ENCODE data around the gene RTEL1. TPM values are rescaled to one million over a fixed set of nuclear protein-coding genes. Genes with fewer than 3 reads are reported as not detected.

RTEL1 gene
- total RNA-seq, 3 donors from 2014 or later (not counting 1 experiment from before 2014, with no cell fraction given): 36.3 to 52.0 (median 40.4) TPM

DNA sequence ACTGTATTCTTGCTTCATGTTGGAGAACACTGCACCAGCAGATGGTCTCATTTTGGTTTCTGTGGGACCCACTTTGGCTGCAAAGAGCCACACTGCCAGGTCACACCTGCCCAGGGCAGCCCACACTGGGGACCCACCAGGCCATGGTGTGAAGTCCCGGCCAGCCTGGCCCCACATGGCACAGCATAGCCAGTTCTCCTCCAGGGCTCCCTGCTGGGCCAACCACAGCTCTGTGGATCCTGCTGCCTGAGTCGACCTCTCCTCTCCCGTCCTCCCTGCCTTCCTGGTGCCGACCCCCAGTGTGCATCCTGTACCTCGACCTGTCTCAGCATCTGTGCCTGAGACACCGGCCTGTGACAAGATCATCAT is 46.6 kb downstream of the RTEL1 start:
- TF ChIP-seq, protein P1, sequence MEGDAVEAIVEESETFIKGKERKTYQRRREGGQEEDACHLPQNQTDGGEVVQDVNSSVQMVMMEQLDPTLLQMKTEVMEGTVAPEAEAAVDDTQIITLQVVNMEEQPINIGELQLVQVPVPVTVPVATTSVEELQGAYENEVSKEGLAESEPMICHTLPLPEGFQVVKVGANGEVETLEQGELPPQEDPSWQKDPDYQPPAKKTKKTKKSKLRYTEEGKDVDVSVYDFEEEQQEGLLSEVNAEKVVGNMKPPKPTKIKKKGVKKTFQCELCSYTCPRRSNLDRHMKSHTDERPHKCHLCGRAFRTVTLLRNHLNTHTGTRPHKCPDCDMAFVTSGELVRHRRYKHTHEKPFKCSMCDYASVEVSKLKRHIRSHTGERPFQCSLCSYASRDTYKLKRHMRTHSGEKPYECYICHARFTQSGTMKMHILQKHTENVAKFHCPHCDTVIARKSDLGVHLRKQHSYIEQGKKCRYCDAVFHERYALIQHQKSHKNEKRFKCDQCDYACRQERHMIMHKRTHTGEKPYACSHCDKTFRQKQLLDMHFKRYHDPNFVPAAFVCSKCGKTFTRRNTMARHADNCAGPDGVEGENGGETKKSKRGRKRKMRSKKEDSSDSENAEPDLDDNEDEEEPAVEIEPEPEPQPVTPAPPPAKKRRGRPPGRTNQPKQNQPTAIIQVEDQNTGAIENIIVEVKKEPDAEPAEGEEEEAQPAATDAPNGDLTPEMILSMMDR (IDR thresholded peaks at IDR 0.05): no peak
- H3K27me3 Mint-ChIP-seq (ENCODE audit: low read depth in 2 of 2): no peaks in the 10 kb centered on the region
- H3K27ac Mint-ChIP-seq: peak overlapping the region in 1 of 2 donors; percentile 35
- Histone ChIP-seq H3K9me3 (ENCODE audit: control insufficient read depth, insufficient read depth, low read length) (no peaks in the 10 kb centered on the region), H3K4me1 (ENCODE audit: control insufficient read depth, insufficient read depth, low read length) (peaks cover 42% of the 10 kb centered on the region), H3K27me3 (ENCODE audit: control insufficient read depth, insufficient read depth, low read length) (no peaks in the 10 kb centered on the region), H3K36me3 (ENCODE audit: control insufficient read depth, insufficient read depth, low read length) (peaks cover 24% of the 10 kb centered on the region), H3K4me3 (ENCODE audit: low read length) (no peak overlapping the region), H3K27ac (ENCODE audit: low read length) (no peak overlapping the region)
- H3K4me1 Mint-ChIP-seq: peaks cover 19 to 31% of the 10 kb centered on the region in 2 donors
- H3K9me3 Mint-ChIP-seq: no peaks in the 10 kb centered on the region
- ATAC-seq: no peak
- 90% methylated on average over 6 of the region's 6 CpGs for WGBS (ENCODE audit: insufficient coverage)
- DNase-seq: no peak
- H3K4me3 Mint-ChIP-seq: no peak overlapping the region
- intact Hi-C loops (cut with micrococcal nuclease): loop anchor here (5.0 kb wide), 1 partner anchor 38 kb away; no protein-coding TSS in a partner anchor
- no peaks in the 10 kb centered on the region for H3K36me3 Mint-ChIP-seq

GRCh38 chr20:63705232-63706026 is 47.3 kb downstream of the RTEL1 start:
- H3K9me3 Mint-ChIP-seq: no peaks in the 10 kb centered on the region
- H3K27me3 Mint-ChIP-seq (ENCODE audit: low read depth in 2 of 2): no peaks in the 10 kb centered on the region
- H3K4me3 ChIP-seq (ENCODE audit: low read length): no peak overlapping the region
- DNase-seq (no peak), ATAC-seq (no peak)
- intact Hi-C loops (cut with micrococcal nuclease): loop anchor here (5.0 kb wide), 1 partner anchor 37 kb away; no protein-coding TSS in a partner anchor
- peak overlapping the region; percentile 45 for H3K4me3 Mint-ChIP-seq
- 97% methylated on average over 8 of the region's 8 CpGs for WGBS (ENCODE audit: insufficient coverage)
- TF ChIP-seq, protein P1 (IDR thresholded peaks at IDR 0.05): no peak
- peak overlapping the region; percentile 83 to 87 for H3K27ac Mint-ChIP-seq
- no peaks in the 10 kb centered on the region for H3K36me3 Mint-ChIP-seq
- H3K36me3 ChIP-seq (ENCODE audit: control insufficient read depth, insufficient read depth, low read length): peaks cover 25% of the 10 kb centered on the region
- H3K4me1 ChIP-seq (ENCODE audit: control insufficient read depth, insufficient read depth, low read length): peaks cover 42% of the 10 kb centered on the region
- no peaks in the 10 kb centered on the region for H3K27me3 ChIP-seq (ENCODE audit: control insufficient read depth, insufficient read depth, low read length)
- no peak overlapping the region for H3K27ac ChIP-seq (ENCODE audit: low read length)
- peaks cover 21 to 35% of the 10 kb centered on the region in 2 donors for H3K4me1 Mint-ChIP-seq
- H3K9me3 ChIP-seq (ENCODE audit: control insufficient read depth, insufficient read depth, low read length): no peaks in the 10 kb centered on the region

GRCh38 chr20:63706027-63706695 is 48.0 kb downstream of the RTEL1 start:
- TF ChIP-seq, protein P1 (IDR thresholded peaks at IDR 0.05): no peak

More at GRCh38 chr20:63706027-63706695, 48.0 kb downstream of the RTEL1 start:
- intact Hi-C loops (cut with micrococcal nuclease): loop anchor here (5.0 kb wide), 1 partner anchor 36 kb away; no protein-coding TSS in a partner anchor
- Mint-ChIP-seq H3K4me3 (peak overlapping the region; percentile 84), H3K9me3 (no peaks in the 10 kb centered on the region), H3K36me3 (no peaks in the 10 kb centered on the region), H3K27me3 (ENCODE audit: low read depth in 2 of 2) (no peaks in the 10 kb centered on the region), H3K27ac (peak overlapping the region; percentile 83 to 87), H3K4me1 (peaks cover 28 to 42% of the 10 kb centered on the region in 2 donors)
- no peaks in the 10 kb centered on the region for H3K9me3 ChIP-seq (ENCODE audit: control insufficient read depth, insufficient read depth, low read length)
- H3K36me3 ChIP-seq (ENCODE audit: control insufficient read depth, insufficient read depth, low read length): peaks cover 27% of the 10 kb centered on the region
- H3K4me3 ChIP-seq (ENCODE audit: low read length): no peak overlapping the region
- DNase-seq (no peak), ATAC-seq (no peak)
- no peak overlapping the region for H3K27ac ChIP-seq (ENCODE audit: low read length)
- H3K27me3 ChIP-seq (ENCODE audit: control insufficient read depth, insufficient read depth, low read length): no peaks in the 10 kb centered on the region
- 94% methylated on average over 12 of the region's 12 CpGs for WGBS (ENCODE audit: insufficient coverage)
- H3K4me1 ChIP-seq (ENCODE audit: control insufficient read depth, insufficient read depth, low read length): peaks cover 42% of the 10 kb centered on the region

Measured in natural killer cell (primary cell).